ENCODE results near the gene FXYD2. TPM values are rescaled to one million over a fixed set of nuclear protein-coding genes. Genes with fewer than 3 reads are reported as not detected.

FXYD2 gene
- total and polyA plus RNA-seq, 2 donors (not counting 3 experiments of a cell fraction or from before 2014, with no cell fraction given), result 0.99 to 1.8 TPM

DNA sequence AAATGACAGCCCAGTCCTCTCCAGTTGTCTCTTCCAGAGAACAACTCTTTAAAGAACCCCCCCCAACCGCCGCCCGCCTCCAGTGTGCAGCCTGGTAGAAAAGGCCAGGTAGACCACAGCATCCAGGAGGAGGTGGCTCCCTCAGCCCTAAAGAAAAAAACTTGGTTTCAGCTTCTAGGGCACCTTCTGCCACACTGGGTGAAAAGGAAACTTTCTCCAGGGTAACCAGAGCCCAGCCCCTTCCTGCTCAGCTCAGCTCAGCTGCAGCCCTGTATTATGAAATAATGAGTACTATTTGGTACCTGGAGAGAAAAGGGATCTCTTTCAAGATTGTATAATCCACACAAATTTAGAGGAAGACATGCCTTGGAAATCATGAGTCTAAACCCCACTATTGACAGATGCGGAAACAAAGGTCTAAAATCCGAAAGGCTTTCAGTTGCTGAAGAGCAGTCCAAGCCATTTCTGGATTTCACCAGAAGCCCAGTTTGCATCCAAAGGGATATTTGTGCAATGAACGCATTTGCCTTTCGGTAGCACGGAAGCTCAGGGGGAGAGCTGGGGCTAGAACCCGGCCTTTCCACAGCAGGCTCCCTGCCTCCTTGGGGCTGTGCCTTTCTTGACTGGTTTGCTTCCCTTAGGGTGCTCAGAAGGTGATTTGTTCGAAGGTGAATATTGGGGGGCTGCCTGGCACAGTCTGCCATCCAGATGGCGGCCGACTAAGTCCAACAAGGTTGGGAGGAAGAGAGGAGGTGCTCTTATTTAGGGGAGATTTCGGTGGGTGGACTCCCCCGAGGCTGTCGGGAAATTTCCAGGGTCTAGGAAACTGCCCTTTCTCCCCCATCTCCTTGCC, 48.7 kb upstream of the FXYD2 start:
- no peak overlapping the region for H2AFZ ChIP-seq (ENCODE audit: low read depth, low read length)
- H3K36me3 ChIP-seq (ENCODE audit: control insufficient read depth in 2 of 2, extremely low read depth in 1 of 2, insufficient read depth in 2 of 2, low read length in 2 of 2), result no peaks in the 10 kb centered on the region
- BruUV-seq (replicated peaks), result no TSS peak
- no peaks in the 10 kb centered on the region for H4K20me1 ChIP-seq (replicated peaks; ENCODE audit: control insufficient read depth, extremely low read depth, insufficient read depth, low read length)
- POLR2A ChIA-PET, result no interaction called here
- no peak overlapping the region for H3K27ac ChIP-seq (ENCODE audit: insufficient read depth, low read depth, low read length)
- intact Hi-C loops (cut with micrococcal nuclease) (no loop called here), dilution Hi-C loops (cut with MboI; ENCODE audit: extremely low pct_ligation_motif_present, low sequenced_read_pairs) (no loop called here)
- no peaks in the 10 kb centered on the region for H3K9me3 ChIP-seq (replicated peaks; ENCODE audit: control insufficient read depth, insufficient read depth, low read length)
- no peaks in the 10 kb centered on the region for H3K4me1 ChIP-seq (ENCODE audit: control insufficient read depth, extremely low read depth, insufficient read depth, low read length)
- H3K9me1 ChIP-seq (replicated peaks; ENCODE audit: control insufficient read depth, extremely low read depth, insufficient read depth, low read length), result no peaks in the 10 kb centered on the region
- FAIRE-seq, result no peak
- CTCF ChIA-PET, result interaction anchor here (1.0 kb wide), 1 partner anchor 50 kb away, joined by 3 read pairs; no protein-coding TSS in a partner anchor
- no peak for DNase-seq (ENCODE audit: low read depth, low spot score)
- no peak overlapping the region for H3K9ac ChIP-seq (replicated peaks; ENCODE audit: extremely low read depth, insufficient read depth, low read length)
- TF ChIP-seq EZH2 (IDR thresholded peaks at IDR 0.05; ENCODE audit: borderline replicate concordance, low read depth, low read length, severe bottlenecking) (peak; percentile 21), POLR2A (IDR thresholded peaks at IDR 0.05; ENCODE audit: low read depth, low read length) (no peak)
- H3K27me3 ChIP-seq (ENCODE audit: control insufficient read depth in 2 of 2, insufficient read depth in 2 of 2, low read length in 2 of 2), result peaks cover 49 to 52% of the 10 kb centered on the region in 2 experiments
- H3K79me2 ChIP-seq (ENCODE audit: control insufficient read depth, insufficient read depth, low read length), result no peaks in the 10 kb centered on the region
- no peak overlapping the region for H3K4me3 ChIP-seq (replicated peaks in 1 of 3; ENCODE audit: insufficient read depth in 1 of 3, low read depth in 1 of 3, low read length in 3 of 3)
- H3K4me2 ChIP-seq (ENCODE audit: insufficient read depth, low read length), result no peak overlapping the region

DNA sequence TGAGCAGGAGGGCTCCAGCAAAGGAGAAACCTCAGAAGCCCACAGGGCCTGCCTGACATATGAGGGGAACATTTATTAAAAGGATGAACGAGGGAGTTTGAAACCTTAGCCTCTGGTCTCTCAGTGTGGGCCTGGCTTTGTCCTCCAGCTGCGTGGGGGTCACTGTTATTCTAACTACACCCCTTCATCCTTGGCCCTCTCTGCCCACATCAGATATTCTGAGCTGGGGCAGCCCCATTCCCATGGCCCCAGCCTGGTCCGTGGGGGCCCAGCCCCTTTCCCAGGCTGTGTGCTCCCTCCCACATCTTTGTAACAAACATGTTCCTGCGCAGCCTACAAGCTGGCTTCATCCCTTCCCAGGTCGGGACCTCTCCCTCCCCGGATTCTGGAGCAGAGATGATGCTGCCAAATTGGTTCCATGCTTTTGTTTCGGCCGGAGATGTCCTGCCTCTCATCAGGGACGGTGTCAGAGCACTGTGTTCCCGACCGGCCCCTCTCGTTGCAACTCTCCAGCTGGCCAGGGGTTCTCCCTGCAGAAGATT, 47.9 kb upstream of the FXYD2 start:
- DNase-seq (ENCODE audit: low read depth, low spot score) (no peak), FAIRE-seq (no peak)
- Histone ChIP-seq H2AFZ (ENCODE audit: low read depth, low read length) (no peak overlapping the region), H3K4me1 (ENCODE audit: control insufficient read depth, extremely low read depth, insufficient read depth, low read length) (no peaks in the 10 kb centered on the region), H3K4me3 (replicated peaks in 1 of 3; ENCODE audit: insufficient read depth in 1 of 3, low read depth in 1 of 3, low read length in 3 of 3) (no peak overlapping the region), H3K9me1 (replicated peaks; ENCODE audit: control insufficient read depth, extremely low read depth, insufficient read depth, low read length) (no peaks in the 10 kb centered on the region), H3K9ac (replicated peaks; ENCODE audit: extremely low read depth, insufficient read depth, low read length) (no peak overlapping the region), H3K79me2 (ENCODE audit: control insufficient read depth, insufficient read depth, low read length) (no peaks in the 10 kb centered on the region), H3K4me2 (ENCODE audit: insufficient read depth, low read length) (no peak overlapping the region), H3K27ac (ENCODE audit: insufficient read depth, low read depth, low read length) (no peak overlapping the region), H3K36me3 (ENCODE audit: control insufficient read depth in 2 of 2, extremely low read depth in 1 of 2, insufficient read depth in 2 of 2, low read length in 2 of 2) (no peaks in the 10 kb centered on the region), H3K9me3 (replicated peaks; ENCODE audit: control insufficient read depth, insufficient read depth, low read length) (no peaks in the 10 kb centered on the region), H3K27me3 (ENCODE audit: control insufficient read depth in 2 of 2, insufficient read depth in 2 of 2, low read length in 2 of 2) (peaks cover 43 to 45% of the 10 kb centered on the region in 2 experiments), H4K20me1 (replicated peaks; ENCODE audit: control insufficient read depth, extremely low read depth, insufficient read depth, low read length) (no peaks in the 10 kb centered on the region)
- ChIA-PET CTCF (interaction anchor here (1.2 kb wide), 1 partner anchor 181 kb away, joined by 3 read pairs; no protein-coding TSS in a partner anchor), POLR2A (no interaction called here)
- TF ChIP-seq EZH2 (IDR thresholded peaks at IDR 0.05; ENCODE audit: borderline replicate concordance, low read depth, low read length, severe bottlenecking) (no peak), POLR2AphosphoS5 (IDR thresholded peaks at IDR 0.05; ENCODE audit: insufficient read depth, low read depth, low read length) (no peak), FOS (IDR thresholded peaks at IDR 0.05; ENCODE audit: borderline replicate concordance, insufficient read depth, low read length) (no peak), POLR2A (IDR thresholded peaks at IDR 0.05; ENCODE audit: low read depth, low read length) (no peak), GATA2 (IDR thresholded peaks at IDR 0.05; ENCODE audit: insufficient read depth, insufficient read length, low read depth, low read length) (no peak), MYC (IDR thresholded peaks at IDR 0.05; ENCODE audit: low read depth, low read length) (no peak), JUN (IDR thresholded peaks at IDR 0.05; ENCODE audit: borderline replicate concordance, insufficient read depth, insufficient read length, low read depth) (no peak)
- TF ChIP-seq, protein P1, sequence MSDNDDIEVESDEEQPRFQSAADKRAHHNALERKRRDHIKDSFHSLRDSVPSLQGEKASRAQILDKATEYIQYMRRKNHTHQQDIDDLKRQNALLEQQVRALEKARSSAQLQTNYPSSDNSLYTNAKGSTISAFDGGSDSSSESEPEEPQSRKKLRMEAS (IDR thresholded peaks at IDR 0.05; ENCODE audit: insufficient read depth, insufficient read length), result no peak
- TF ChIP-seq, protein P2, sequence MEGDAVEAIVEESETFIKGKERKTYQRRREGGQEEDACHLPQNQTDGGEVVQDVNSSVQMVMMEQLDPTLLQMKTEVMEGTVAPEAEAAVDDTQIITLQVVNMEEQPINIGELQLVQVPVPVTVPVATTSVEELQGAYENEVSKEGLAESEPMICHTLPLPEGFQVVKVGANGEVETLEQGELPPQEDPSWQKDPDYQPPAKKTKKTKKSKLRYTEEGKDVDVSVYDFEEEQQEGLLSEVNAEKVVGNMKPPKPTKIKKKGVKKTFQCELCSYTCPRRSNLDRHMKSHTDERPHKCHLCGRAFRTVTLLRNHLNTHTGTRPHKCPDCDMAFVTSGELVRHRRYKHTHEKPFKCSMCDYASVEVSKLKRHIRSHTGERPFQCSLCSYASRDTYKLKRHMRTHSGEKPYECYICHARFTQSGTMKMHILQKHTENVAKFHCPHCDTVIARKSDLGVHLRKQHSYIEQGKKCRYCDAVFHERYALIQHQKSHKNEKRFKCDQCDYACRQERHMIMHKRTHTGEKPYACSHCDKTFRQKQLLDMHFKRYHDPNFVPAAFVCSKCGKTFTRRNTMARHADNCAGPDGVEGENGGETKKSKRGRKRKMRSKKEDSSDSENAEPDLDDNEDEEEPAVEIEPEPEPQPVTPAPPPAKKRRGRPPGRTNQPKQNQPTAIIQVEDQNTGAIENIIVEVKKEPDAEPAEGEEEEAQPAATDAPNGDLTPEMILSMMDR (IDR thresholded peaks at IDR 0.05; ENCODE audit: extremely low read depth in 1 of 2, insufficient read depth in 1 of 2, low read depth in 1 of 2, low read length in 2 of 2), result no peak
- dilution Hi-C loops (cut with MboI; ENCODE audit: extremely low pct_ligation_motif_present, low sequenced_read_pairs), result no loop called here
- intact Hi-C loops (cut with micrococcal nuclease), result no loop called here
- BruUV-seq (replicated peaks), result no TSS peak

Data from endothelial cell of umbilical vein (primary cell).